Upper lobe of left lung (tissue), 4 donors: ENCODE data around the gene HLA-DRA.

ENCODE experiments used
- EP300 ChIP-seq, 4 donors: sonication (generic); formaldehyde crosslinking; IDR thresholded peaks; one replicate each; pipeline ENCODE4 v1.5.1; 2017; ENCODE audit warnings: antibody characterized with exemption in 4 of 4, control low read depth in 2 of 4
- POLR2A ChIP-seq, 4 donors: fragments of 450-650 bp; IDR thresholded peaks; one replicate each; pipeline ENCODE4 v1.5.1; 2016 to 2017; ENCODE audit warnings: antibody characterized with exemption in 4 of 4, mild to moderate bottlenecking in 2 of 4
- POLR2AphosphoS5 ChIP-seq, 2 donors: sonication (generic); formaldehyde crosslinking; IDR thresholded peaks; one replicate each; pipeline ENCODE4 v1.5.1; 2017; ENCODE audit warnings: antibody characterized with exemption in 2 of 2
- TF ChIP-seq, protein P1 (sequence below), 6 experiments: fragments of 450-650 bp in 4 of 6; fragments of 200-600 bp in 2 of 6; sonication (generic) in 2 of 6; IDR thresholded peaks; one replicate each; pipeline ENCODE4 v1.5.1; 2016 to 2019; ENCODE audit warnings: antibody characterized with exemption in 6 of 6

- TF ChIP-seq POLR2AphosphoS5 (IDR thresholded peaks at IDR 0.05), result no peak
- TF ChIP-seq, protein P1, sequence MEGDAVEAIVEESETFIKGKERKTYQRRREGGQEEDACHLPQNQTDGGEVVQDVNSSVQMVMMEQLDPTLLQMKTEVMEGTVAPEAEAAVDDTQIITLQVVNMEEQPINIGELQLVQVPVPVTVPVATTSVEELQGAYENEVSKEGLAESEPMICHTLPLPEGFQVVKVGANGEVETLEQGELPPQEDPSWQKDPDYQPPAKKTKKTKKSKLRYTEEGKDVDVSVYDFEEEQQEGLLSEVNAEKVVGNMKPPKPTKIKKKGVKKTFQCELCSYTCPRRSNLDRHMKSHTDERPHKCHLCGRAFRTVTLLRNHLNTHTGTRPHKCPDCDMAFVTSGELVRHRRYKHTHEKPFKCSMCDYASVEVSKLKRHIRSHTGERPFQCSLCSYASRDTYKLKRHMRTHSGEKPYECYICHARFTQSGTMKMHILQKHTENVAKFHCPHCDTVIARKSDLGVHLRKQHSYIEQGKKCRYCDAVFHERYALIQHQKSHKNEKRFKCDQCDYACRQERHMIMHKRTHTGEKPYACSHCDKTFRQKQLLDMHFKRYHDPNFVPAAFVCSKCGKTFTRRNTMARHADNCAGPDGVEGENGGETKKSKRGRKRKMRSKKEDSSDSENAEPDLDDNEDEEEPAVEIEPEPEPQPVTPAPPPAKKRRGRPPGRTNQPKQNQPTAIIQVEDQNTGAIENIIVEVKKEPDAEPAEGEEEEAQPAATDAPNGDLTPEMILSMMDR (IDR thresholded peaks at IDR 0.05), result no peak
- no peak for TF ChIP-seq POLR2A (IDR thresholded peaks at IDR 0.05)
- TF ChIP-seq EP300 (IDR thresholded peaks at IDR 0.05), result no peak
Observed at GRCh38 chr6:32461493-32461892, 21.8 kb downstream of the HLA-DRA start.
